GM12892 (cell line): ENCODE measurements around the gene MN1.

ENCODE experiments used
- POLR2A ChIP-seq: IDR thresholded peaks from 2 replicates; pipeline ENCODE4 v1.6.1; 2011; ENCODE audit warnings: low read depth, low read length, control low read depth
- POLR2AphosphoS5 ChIP-seq: IDR thresholded peaks from 2 replicates; pipeline ENCODE4 v1.6.1; 2011; ENCODE audit warnings: low read depth, low read length, control low read depth
- TAF1 ChIP-seq: IDR thresholded peaks from 2 replicates; pipeline ENCODE4 v1.6.1; 2011; ENCODE audit warnings: low read depth, mild to moderate bottlenecking, control low read depth, low read length, borderline replicate concordance

GRCh38 chr22:27776650-27776958 lies 25.0 kb downstream of the MN1 start:
- TF ChIP-seq POLR2A (no peak), TAF1 (no peak), POLR2AphosphoS5 (no peak)
